HepG2 (cell line): ENCODE data around the gene DDAH2. TPM values are rescaled to one million over a fixed set of nuclear protein-coding genes. Genes with fewer than 3 reads are reported as not detected.
A peak's percentile ranks its signal among the peaks of the same experiment; 100 is the strongest.

ENCODE experiments used
- AKAP8 ChIP-seq: sonication (generic); formaldehyde crosslinking; IDR thresholded peaks from 2 replicates; pipeline ENCODE4 v1.5.1; 2020; ENCODE audit warnings: mild to moderate bottlenecking, missing genetic modification reagents
- ATF7 ChIP-seq, 2 experiments: fragments of 450-650 bp in 1 of 2; sonication (generic) in 1 of 2; formaldehyde crosslinking in 1 of 2; IDR thresholded peaks; 2 replicates each; pipeline versions ENCODE4 v1.4.0 to v1.6.1; 2016 to 2020; ENCODE audit warnings: antibody characterized with exemption in 1 of 2, mild to moderate bottlenecking in 1 of 2, missing genetic modification reagents in 1 of 2
- FIP1L1 ChIP-seq: fragments of 200-400 bp; formaldehyde crosslinking; IDR thresholded peaks from 2 replicates; pipeline ENCODE4 v1.6.1; 2018; ENCODE audit warnings: low read depth, mild to moderate bottlenecking, low read length, moderate library complexity, borderline replicate concordance; ENCODE audit not compliant: insufficient read depth
- FOSL1 ChIP-seq: sonication (generic); formaldehyde crosslinking; IDR thresholded peaks from 2 replicates; pipeline ENCODE4 v1.9.0; 2021; ENCODE audit warnings: missing genetic modification reagents, borderline replicate concordance
- FOXO4 ChIP-seq: sonication (generic); formaldehyde crosslinking; conservative IDR thresholded peaks from 2 replicates; pipeline ENCODE4 v1.8.1; 2023; ENCODE audit warnings: missing genetic modification reagents
- HHEX ChIP-seq: IDR thresholded peaks from 2 replicates; pipeline ENCODE4 v1.6.1; 2016; ENCODE audit warnings: control low read depth
- HMG20B ChIP-seq: conservative IDR thresholded peaks from 2 replicates; pipeline ENCODE4 v1.6.1; 2016; ENCODE audit warnings: missing genetic modification reagents, missing compliant biosample characterization
- IKZF1 ChIP-seq: fragments of 450-650 bp; IDR thresholded peaks from 2 replicates; pipeline ENCODE4 v1.7.1; 2016
- MLXIP ChIP-seq: sonication (generic); formaldehyde crosslinking; IDR thresholded peaks from 2 replicates; pipeline ENCODE4 v1.9.0; 2021; ENCODE audit warnings: missing genetic modification reagents, borderline replicate concordance
- NFIB ChIP-seq: sonication (generic); formaldehyde crosslinking; IDR thresholded peaks from 2 replicates; pipeline ENCODE4 v1.9.0; 2021; ENCODE audit warnings: missing genetic modification reagents, mild to moderate bottlenecking, borderline replicate concordance
- NFRKB ChIP-seq: fragments of 450-650 bp; IDR thresholded peaks from 2 replicates; pipeline ENCODE4 v1.6.1; 2017
- SIX4 ChIP-seq: sonication (generic); formaldehyde crosslinking; IDR thresholded peaks from 2 replicates; pipeline ENCODE4 v1.4.0; 2020; ENCODE audit warnings: missing genetic modification reagents
- SMYD3 ChIP-seq: sonication (generic); formaldehyde crosslinking; IDR thresholded peaks from 2 replicates; pipeline ENCODE4 v1.8.1; 2023; ENCODE audit warnings: mild to moderate bottlenecking, missing genetic modification reagents
- SSRP1 ChIP-seq: IDR thresholded peaks from 2 replicates; pipeline ENCODE4 v1.6.1; 2016; ENCODE audit warnings: control low read depth
- TBP ChIP-seq: sonication (generic); formaldehyde crosslinking; IDR thresholded peaks from 2 replicates; pipeline ENCODE4 v1.5.0; 2020; ENCODE audit warnings: missing genetic modification reagents
- TEAD3 ChIP-seq: optimal IDR thresholded peaks from 2 replicates; pipeline ENCODE3; 2016; ENCODE audit warnings: borderline replicate concordance
- ZFAT ChIP-seq: sonication (generic); formaldehyde crosslinking; conservative IDR thresholded peaks from 2 replicates; pipeline ENCODE4 v1.8.1; 2023; ENCODE audit warnings: missing genetic modification reagents, inconsistent platforms
- ZNF207 ChIP-seq: fragments of 450-650 bp; IDR thresholded peaks from 2 replicates; pipeline ENCODE4 v1.6.1; 2016; ENCODE audit warnings: antibody characterized with exemption, borderline replicate concordance
- ZNF282 ChIP-seq: fragments of 450-650 bp; IDR thresholded peaks from 2 replicates; pipeline ENCODE4 v1.6.1; 2018; ENCODE audit not compliant: partially characterized antibody
- ZNF441 ChIP-seq: sonication (generic); formaldehyde crosslinking; IDR thresholded peaks from 2 replicates; pipeline ENCODE4 v1.7.0; 2021; ENCODE audit warnings: missing genetic modification reagents, borderline replicate concordance
- ZNF503 ChIP-seq: sonication (generic); formaldehyde crosslinking; IDR thresholded peaks from 2 replicates; pipeline ENCODE4 v1.4.0; 2020; ENCODE audit warnings: missing genetic modification reagents
- ZNF691 ChIP-seq: sonication (generic); formaldehyde crosslinking; IDR thresholded peaks from 2 replicates; pipeline ENCODE4 v1.4.0; 2020; ENCODE audit warnings: missing genetic modification reagents, low read depth, mild to moderate bottlenecking, borderline replicate concordance
- ZNF7 ChIP-seq: IDR thresholded peaks from 2 replicates; pipeline ENCODE4 v1.6.1; 2016; ENCODE audit warnings: missing biosample characterization, missing genetic modification reagents
- ZNF75D ChIP-seq: sonication (generic); formaldehyde crosslinking; IDR thresholded peaks from 2 replicates; pipeline ENCODE4 v1.8.1; 2023; ENCODE audit warnings: missing genetic modification reagents, mild to moderate bottlenecking, borderline replicate concordance
- polyA plus RNA-seq, 8 experiments: library from polyadenylated mRNA; depleted of rRNA in 3 of 8; stranded (reverse) in 7 of 8; unstranded in 1 of 8; fragments of >200 nt; fragmentation: Illumina TruSeq in 4 of 8; extraction: Trizol in 4 of 8; gene quantifications; 2 replicates each; pipeline versions ENCODE4 v1.2.1 to v1.2.3, GENCODE V29; 2011 to 2016; ENCODE audit warnings: low read depth in 4 of 8, missing spikeins in 1 of 8, mixed read lengths in 1 of 8; ENCODE audit not compliant: insufficient read depth in 1 of 8
- total RNA-seq, 5 experiments: library from RNA; depleted of rRNA; stranded (reverse); fragments of >200 nt; fragmentation: Illumina TruSeq; extraction: Trizol; gene quantifications; 2 replicates each; pipeline ENCODE4 v1.2.3, GENCODE V29; 2016; ENCODE audit warnings: low read depth in 1 of 5

DDAH2 gene
- total and polyA plus RNA-seq, 2 of the 13 experiments (the other 11 are each of a cell fraction or from before 2014, with no cell fraction given) = 16.4 to 21.1 TPM

GRCh38 chr6:31736021-31736767, 7.1 kb upstream of the DDAH2 start, which contains the start of gene CLIC1 (continued):
- TF ChIP-seq ZNF691 (CRISPR knock-in tag) (peak; percentile 78), HMG20B (CRISPR knock-in tag) (no peak; the same call in 1 of the 2 replicates), FIP1L1 (peak; percentile 66; the same call in 1 of the 2 replicates), MLXIP (CRISPR knock-in tag) (no peak), FOSL1 (peak; percentile 84; the same call in 1 of the 2 replicates), ZNF7 (CRISPR knock-in tag) (no peak), ZNF441 (CRISPR knock-in tag) (peak; percentile 69; the same call in 1 of the 2 replicates), TEAD3 (CRISPR knock-in tag) (peak; percentile 63), NFRKB (no peak), IKZF1 (no peak), ZNF75D (no peak), AKAP8 (CRISPR knock-in tag) (no peak), FOXO4 (CRISPR knock-in tag) (no peak), HHEX (CRISPR knock-in tag) (no peak), ZFAT (CRISPR knock-in tag) (no peak), ZNF207 (no peak), TBP (CRISPR knock-in tag) (no peak), ATF7 (IDR thresholded peaks at IDR 0.05) (no peak), ATF7 (CRISPR knock-in tag; IDR thresholded peaks at IDR 0.05) (no peak), SSRP1 (CRISPR knock-in tag) (no peak; the same call in 1 of the 2 replicates), SIX4 (CRISPR knock-in tag) (0 out of 2 replicates have a peak, but pooled peaks have one; percentile 20), ZNF282 (no peak), SMYD3 (CRISPR knock-in tag) (no peak), ZNF503 (CRISPR knock-in tag) (peak; percentile 59; the same call in 1 of the 2 replicates), NFIB (CRISPR knock-in tag) (no peak)
